ELF-1 (cell line): ENCODE data around the gene OGA.

ENCODE experiments used
- DNase-seq: peaks from one replicate; pipeline ENCODE4 v3.0.0-alpha.2; 2016; ENCODE audit warnings: low read depth, low spot score

OGA gene

DNA sequence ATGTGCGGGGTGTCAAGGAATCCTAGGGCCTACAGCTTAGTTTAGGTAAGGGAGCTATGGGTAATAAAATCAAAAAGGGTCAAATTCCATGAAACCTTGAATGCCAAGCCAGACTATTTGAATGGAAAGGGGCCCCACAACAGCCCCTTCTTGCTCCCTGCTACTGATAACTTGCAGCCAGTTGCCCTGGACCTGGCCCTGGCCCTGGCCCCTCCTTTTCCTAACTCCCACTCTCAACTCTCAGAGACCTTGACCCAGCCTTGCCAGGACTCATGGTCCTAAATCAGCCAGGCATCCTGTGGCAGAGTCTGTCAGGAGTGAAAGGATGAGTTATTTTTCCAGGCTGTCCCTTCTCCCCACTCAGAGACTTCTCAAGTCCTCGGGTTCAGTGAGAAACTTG lies 19.5 kb upstream of the OGA start:
- DNase-seq, result no peak

DNA sequence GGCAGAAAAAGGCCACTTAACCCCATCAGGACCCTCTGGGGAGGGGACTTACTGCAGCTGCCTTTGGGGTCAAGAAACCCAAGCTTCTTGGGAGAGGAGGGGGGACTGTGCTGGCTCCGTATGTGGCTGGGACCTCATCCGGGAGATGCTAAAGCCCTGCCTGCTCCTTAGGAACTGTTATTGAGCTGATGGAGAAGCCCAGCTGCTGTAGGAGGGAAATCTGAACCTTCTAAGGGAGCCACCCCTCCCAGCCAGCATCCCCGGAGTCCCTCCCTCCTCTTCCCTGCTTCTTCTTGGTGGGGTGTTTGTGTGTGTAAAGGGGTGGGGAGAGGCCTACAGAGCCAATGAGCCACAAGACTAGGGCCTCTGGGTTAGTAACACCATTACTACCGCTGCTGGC lies 17.1 kb upstream of the OGA start:
- no peak for DNase-seq

DNA sequence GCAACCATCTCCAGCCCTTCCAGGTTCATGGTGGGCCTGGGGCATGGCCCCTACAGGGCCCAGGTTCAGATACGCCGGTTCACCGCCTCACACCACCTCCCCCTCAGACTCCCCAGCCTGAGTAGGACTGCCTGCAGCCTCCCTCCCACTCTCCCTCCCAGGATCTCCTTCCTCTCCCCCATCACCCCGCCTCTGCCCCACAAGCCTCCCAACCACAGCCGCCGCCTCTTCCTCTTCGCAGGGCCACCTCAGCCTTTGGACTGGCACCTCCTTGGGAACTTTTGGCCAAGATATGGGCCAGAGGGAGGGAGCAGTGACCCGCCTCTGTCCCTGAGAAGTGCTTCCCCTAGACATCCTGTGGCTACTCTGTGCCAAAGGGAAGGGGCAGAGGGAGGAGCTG lies 16.1 kb upstream of the OGA start:
- DNase-seq, result no peak

DNA sequence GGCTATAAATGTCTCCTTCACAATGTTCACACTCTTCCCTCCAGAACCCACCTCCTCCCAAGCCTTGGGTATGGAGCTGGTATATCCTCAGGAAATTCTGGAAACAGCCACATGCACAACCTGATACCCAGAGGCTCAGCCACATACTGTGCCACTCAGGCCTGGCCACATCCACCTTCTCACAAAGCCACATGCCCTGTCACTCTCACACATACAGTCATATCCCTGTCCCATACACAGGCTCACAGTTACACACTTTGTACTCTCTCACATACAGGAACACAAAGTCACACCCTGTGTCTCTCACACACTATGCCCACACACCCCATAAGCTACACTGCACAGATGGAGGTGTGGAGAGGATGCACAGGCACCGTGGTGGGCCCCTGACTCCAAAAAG lies 15.2 kb upstream of the OGA start:
- no peak for DNase-seq

DNA sequence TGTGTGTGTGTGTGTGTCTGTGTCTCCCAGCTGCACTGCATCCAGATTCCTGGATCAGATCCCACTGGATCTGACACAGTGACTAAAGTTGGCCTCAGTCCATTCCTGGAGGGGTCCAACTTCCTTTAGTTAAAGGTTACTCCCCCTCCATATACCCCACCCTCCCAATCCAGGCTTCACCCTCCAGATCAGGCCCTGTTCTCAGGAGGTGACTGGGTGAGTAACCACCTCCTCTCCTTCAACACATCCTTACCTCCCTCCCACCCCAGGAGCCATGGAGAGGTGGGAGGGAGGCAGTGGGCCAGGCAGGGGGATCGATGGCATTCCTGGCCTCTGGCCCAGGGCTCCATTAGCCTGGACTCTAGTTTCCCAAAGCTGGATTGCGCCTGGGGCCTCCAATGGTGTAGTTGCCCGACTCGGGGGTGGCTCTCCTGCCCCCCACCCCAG lies 14.1 kb upstream of the OGA start:
- DNase-seq, result no peak

DNA sequence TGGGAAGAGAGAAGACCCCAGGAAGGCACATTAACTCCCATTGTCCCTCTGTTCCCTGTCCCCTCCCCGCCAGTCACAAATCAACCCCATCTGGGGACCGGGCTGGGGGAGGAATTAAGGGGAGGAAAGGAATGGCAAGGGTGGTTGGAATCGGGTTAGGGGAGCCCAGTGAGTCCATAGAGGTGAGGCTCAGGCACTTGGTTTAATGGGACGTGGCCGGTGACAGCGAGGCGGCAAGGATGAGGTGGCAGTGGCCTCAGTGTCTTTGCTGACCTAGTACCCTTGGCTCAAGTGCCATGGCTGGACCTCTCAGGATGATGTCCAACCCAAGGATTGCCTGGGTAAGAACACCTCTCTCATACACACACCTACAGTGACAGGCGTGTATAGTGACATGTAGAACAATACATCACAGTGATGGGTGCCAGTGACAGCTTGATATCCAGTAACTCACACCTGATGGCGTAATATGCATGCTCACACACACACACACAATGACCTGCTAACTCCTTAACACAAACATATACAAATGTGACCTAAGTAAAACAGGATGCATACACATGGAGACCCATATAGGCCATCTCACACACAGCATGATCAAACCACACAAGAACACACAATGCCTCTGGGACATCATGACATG lies 13.0 kb upstream of the OGA start:
- DNase-seq, result no peak

DNA sequence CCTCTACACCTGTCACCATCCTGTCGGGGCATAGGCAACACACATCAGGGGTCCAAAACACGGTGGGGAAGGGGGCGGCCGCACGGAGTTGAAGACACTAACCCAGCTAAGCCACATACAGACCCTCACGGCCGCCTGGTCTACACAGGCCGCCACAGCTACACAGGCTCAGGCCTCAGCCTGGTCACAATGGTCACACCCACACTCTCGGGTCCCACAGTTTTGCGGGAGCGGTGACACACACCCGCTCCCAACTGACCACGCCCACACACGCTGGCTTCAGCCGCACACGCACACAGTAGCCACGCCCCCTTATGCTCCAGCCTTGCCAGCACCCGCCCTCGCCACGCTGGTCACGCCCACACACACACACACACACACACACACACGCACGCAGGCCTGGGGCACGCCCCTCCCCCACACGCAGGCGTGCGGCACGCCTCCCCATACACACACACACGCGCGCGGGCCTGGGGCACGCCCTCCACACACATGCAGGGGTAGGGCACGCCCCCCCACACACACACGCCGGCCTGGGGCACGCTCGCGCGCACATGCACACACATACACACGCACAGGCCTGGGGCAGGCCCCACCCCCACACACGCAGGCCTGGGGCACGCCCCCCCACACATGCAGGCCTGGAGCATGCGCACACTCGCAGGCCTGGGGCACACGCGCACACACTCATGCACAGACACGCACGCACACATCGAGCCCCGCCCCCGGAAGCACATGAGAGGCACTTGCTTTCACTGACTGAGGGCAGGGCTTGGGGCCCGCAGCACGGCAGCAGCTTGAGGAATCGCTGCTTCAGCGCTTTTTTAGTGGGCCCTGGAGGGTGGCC lies 12.3 kb upstream of the OGA start:
- peak; percentile 86 for DNase-seq

DNA sequence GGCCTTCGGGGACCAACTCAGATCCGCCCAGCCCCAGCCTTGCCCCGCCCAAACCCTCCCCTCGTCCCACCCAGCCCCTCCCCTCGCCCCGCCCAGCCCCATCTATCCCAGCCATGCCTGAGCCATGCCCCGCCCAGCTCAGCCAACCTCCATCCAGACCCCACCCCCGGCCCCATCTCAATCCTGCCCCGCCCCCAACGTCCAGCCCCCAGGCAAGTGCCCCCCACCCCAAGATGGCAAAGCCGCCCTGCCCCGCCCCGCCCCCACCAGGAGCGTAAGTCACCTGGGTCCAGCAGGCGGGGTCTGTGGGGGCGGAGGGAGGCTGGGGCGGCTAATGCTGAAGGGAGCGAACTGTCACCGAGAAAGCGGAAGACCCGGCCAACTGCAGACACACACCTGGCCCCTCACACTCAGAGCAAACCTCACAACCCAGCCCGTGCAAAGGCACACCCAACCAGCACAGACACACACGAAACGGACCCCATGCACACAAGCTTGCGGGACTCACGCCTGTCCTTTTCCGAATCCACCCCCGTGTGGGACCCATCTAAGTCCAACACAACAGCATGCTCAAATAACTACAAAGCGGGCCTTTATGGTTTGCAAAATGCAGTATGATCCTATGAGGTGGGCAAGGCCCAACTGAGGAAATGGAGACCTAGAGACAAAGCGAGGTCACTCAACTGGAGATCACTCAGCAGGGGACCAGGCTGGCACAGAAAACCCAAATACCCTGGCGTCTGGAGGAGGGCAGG lies 11.5 kb upstream of the OGA start:
- peak; percentile 64 for DNase-seq

DNA sequence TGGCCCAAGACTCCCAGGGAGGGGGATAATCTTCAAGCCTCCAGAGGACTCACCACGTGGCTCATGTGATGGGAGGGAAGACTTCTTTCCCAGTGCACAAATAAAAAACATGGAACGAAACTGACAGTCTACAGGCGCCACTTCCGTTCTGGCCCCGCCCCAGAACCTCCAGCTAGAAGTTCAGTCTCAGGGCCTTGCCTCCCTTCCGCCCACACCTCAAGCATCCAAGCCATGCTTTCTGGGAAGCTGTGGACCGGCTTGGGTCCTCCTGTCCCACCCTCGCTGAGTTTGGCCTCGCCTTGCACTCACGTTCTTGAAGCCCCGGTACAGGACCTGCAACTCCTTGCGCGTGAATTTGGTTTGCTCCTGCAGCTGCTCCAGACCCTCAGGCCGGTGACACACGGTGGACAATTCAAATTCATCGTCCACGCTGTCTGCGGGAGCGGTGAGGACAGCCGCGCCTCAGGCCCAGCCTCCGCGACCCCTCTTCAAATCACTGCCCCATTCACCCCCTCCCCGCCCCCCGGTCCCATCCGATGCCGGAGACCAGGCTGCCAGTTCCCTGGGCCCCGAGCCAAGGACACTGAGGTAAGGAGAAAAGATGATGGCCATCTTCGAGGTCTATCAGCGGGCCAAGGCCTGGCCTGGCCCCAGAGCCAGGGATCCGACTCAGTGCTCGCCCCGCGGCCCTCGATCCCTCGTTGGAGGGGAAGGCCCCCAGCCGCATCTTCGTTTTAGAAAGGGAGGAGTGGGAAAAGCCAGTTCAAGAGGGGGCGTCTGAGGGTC lies 10.7 kb upstream of the OGA start:
- no peak for DNase-seq

DNA sequence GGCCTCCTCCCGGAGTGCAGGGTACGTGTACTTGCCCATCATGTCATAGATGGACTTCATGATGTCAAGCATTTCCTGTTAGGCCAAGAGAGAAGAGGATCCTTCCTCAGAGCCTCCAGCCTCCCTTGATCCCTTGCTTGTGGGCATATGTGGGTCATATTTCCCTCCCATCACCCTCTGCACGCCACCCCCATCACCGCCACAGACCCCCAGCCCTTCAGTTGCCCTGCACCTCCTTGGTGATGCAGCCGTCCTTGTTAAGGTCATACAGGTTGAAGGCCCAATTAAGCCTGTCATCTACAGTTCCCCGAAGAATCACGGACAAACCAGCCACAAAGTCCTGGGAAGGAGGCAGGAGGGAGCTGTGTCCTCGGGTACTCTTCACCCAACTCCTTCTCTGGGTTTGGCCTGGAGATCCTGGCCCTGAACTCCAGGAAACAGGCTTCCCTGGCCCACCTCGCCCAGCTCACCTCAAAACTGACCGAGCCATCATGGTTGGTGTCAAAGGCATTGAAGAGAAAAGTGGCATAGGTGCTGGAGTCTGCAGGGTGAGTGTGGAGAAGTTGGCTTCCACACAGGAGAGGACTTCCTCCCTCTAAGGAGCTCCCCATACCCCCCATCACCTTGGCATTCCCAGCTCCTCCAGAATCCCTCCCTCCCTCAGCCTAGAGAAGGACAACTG lies 9.8 kb upstream of the OGA start:
- DNase-seq, result no peak

DNA sequence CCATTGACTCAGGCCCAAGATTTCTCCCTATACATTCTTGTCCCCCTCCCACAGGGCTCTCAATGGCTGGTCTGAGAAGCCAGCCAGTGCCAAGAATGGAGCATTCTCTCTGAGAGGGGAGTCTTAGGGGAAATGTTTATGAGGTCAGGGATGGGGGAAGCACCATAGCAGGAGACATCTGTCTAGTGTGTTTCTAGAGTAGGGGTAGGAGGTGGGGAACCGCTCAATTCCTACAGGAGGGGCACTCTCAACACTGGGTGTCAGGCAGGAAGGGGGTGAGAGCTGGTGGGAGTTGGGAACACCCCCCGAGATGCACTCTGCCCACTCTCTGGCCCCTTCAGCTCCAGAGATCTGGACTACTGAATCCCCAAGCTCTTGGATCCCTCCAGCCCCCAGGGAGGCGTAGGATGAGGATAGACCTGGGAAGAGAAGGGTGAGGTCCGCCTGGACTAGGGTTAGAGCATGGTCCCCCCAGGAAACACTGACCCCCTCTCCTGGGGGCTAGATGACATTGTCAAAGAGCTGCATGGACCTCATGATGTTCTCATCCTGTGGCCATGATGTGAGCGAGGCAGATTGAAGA lies 8.7 kb upstream of the OGA start:
- no peak for DNase-seq

DNA sequence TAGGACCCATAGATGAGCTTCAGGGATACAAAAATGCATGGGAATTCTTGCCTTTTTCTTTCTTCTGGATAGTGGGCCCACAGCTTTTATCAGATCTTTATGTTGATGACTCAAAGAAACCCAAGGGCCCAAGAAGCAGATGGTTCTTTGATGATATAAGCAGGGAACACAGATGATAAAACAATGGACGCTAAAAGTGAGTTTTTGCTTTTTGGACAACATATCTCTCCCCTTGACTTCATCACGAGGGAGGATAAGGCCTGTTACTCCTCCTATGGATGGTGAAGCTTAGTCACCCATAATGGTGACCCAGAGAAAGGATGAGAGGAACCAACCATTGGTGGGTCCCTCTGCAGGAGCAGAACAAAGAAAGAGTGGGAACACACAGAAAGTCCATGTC lies 6.5 kb upstream of the OGA start:
- DNase-seq, result no peak

DNA sequence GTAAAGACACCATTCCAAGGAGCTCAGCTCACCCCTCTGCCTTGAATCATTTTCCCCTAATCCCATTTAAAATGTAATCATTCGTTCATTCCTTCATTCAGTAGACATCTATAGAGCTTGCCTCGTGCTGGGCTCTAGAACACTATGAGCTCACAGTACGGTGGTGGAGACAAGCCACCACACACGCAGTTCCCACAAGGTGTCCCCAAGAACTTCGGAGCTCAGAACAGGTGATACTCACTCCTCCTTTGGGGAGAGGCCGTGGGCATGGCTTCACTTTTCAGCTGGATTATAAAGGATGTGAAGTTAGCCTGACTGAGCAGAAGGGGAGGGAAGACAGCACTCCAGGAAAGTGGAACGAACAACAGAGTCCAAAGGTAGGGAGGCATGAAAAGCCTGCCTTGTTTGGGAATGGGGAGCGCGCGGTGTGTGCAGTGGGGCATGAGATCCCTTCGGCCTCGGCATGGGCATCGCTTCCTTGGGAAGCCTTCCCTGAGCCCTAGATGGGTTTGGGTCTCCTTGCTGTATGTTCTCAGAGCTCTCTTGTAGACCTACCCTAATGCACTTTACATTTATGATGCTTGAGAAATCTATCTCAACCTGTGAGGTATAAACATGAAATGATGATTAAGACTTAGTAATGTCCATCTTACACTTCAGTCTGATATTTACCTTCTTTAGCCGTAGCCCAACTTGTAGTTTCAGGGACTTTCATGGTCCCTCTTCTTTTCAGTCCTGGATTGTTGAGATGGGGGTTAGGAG lies 809 bp upstream of the OGA start:
- DNase-seq, result no peak

DNA sequence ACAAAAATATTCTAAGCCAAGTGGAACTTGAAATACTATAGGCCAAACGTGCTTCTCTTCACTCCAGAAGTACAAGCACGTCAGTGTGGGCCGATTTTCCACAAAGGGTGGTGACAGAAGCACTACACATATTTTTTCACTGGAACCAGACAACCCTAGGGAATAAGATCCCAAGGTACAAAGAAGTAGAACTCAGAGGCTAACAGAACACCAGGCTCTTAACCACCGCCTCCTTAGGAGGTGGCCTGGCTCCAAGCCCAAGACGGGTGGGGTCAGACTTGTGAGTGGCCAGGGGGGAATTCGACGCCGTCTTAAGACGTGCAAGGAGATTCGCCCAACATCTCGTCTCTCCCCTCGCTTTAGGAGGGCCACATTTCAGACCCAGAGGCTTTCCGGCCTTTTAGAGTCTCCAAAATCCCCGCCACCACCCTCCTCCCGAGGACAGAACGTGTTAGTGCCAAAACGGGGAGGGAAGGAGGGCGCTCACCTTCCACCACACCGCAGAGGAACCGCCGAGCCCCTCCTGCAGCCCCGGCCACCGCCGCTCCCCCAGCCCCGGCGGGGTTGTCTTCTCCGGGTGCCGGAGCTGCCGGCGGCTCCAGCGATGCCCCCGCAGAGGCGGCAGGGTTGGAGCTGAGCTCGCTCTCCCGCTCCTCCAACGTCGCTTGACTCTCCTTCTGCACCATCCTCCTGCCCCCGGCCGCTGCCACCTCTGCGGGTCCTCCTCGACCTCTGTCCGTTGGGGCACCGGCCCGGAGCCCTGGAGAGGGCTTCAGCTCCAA lies 716 bp downstream of the OGA start:
- peak; percentile 76 for DNase-seq

DNA sequence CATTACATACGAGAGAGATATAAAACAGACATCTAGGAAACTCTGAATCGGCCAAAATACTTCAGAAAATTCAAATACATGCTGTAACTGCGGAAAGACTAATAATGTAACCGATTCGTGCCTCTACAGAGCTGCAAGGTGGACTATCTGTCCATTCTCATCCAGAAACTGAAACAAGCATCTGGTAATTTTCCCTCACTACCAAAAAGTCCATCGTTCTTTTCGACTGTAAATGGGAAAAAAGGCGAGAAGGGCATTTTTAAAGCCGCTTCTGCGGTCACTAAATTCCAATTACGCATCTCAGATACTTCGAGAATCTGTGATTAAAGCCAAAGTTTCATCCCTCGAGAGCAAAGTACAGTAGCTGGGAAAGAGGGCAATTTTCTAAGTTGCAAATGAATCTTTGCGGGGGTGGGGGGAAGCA lies 1.3 kb downstream of the OGA start:
- DNase-seq, result no peak

DNA sequence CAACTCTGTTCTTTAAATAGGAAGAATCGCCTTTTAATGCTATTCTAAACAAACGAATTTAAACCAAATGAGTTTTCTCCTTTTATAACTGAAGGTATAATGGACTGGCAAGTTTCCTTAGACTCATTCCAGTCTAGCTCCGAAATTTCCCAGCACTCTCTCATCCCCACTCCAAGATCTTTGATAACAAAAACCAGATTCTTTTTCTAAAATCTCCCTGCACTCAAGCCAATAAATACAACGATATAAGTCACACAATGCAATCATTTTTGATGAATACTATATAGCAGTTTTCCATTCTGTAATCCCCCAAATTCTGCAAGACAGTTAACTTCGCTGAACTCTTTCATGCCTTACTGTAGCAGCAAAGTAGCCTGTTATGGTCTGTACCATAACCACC lies 1.9 kb downstream of the OGA start:
- DNase-seq, result no peak

DNA sequence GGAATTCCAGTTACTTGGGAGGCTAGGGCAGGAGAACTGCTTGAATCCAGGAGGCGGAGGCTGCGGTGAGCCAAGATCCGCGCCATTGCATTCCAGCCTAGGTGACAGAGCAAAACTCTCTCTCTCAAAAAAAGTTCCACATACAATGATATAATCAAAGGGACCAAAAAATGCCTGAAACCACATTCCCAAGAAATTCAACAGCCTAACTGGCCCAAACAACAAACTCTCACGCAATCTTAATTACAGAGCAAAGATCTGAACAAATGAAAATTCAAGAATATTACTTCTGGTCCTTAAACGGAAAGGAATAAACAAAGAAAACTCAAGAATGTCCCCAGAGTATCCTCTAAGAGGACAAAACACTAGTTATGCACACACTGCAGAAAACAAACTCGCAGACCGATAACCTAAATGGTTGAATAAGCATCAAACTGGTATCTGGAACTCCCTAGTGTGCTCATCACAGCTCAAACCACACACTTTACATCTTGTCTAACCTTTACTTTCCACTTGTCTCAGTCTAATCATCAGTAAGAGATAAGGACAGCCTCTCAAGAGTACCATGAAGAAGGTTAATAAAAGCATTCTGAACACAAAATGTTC lies 3.7 kb downstream of the OGA start:
- peak; percentile 33 for DNase-seq

DNA sequence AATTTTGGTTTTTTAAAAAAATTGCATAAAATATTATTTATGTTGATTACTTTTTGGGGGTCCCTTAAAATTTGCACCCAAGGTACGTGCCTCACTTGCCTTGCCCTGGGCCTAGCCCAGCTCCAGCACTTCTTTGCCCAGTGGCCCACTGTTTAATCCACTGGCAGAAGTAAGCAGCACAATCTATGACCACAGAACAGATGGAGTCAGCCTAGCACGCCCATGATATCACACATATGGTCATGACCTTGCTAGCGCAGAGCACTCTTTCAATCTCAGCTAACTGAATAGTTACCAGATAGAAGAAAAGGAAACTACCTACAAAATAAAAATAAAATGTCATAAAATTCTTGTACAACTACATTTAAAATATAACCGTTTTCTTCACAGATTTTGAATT lies 5.6 kb downstream of the OGA start:
- no peak for DNase-seq

DNA sequence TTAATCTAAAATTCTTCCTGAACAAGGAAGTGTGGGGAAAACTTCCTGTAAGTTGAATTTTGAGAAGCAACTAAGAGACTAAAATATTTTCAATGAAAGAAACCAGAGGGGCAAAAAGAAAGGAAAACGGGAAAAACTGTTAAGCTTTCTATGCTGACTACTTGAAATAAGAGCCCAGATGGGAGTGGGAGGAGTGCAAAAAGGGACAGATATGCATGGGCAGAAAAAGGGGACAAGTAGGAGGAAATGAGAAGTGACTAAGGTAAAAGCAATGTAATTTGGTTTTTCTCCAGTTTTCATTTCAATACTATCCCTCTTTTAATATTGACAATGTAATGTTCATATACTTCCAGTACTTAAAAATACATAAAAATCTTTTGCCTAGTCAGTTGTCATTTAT lies 11.1 kb downstream of the OGA start:
- no peak for DNase-seq
